Upper lobe of left lung (tissue), 6 donors: ENCODE measurements around the gene CDH15. TPM values are rescaled to one million over a fixed set of nuclear protein-coding genes. Genes with fewer than 3 reads are reported as not detected.

Experiments used
- ATAC-seq, 2 donors: fragments of 200-7000 bp; cut with Tn5 transposase; one replicate each; pipeline ENCODE4 v1.9.1; 2022; ENCODE audit warnings: mild to moderate bottlenecking in 2 of 2, moderate library complexity in 2 of 2; ENCODE audit not compliant: low FRiP score in 2 of 2
- DNase-seq, 2 donors: peaks; one replicate each; pipeline ENCODE4 v3.0.0-alpha.2; 2019 to 2020
- H3K27ac ChIP-seq, 4 donors: fragments of 200-600 bp; sonication (generic); one replicate each; pipeline ENCODE4 v1.5.1; 2016 to 2019
- H3K27me3 ChIP-seq, 4 donors: fragments of 200-600 bp; sonication (generic); one replicate each; pipeline ENCODE4 v1.5.1; 2017 to 2019
- H3K36me3 ChIP-seq, 4 donors: fragments of 200-600 bp; sonication (generic); one replicate each; pipeline ENCODE4 v1.5.1; 2016 to 2019
- H3K4me1 ChIP-seq, 4 donors: fragments of 200-600 bp; sonication (generic); one replicate each; pipeline ENCODE4 v1.5.1; 2018 to 2019
- H3K4me3 ChIP-seq, 4 donors: fragments of 200-600 bp; sonication (generic); one replicate each; pipeline ENCODE4 v1.5.1; 2017 to 2019; ENCODE audit warnings: mild to moderate bottlenecking in 2 of 4, moderate library complexity in 1 of 4
- H3K9me3 ChIP-seq, 4 donors: fragments of 200-600 bp; sonication (generic); one replicate each; pipeline ENCODE4 v1.5.1; 2018 to 2019
- CTCF ChIP-seq, 6 experiments: fragments of 450-650 bp in 4 of 6; fragments of 200-600 bp in 2 of 6; sonication (generic) in 2 of 6; IDR thresholded peaks; one replicate each; pipeline ENCODE4 v1.5.1; 2016 to 2019; ENCODE audit warnings: antibody characterized with exemption in 6 of 6
- EP300 ChIP-seq, 4 donors: sonication (generic); formaldehyde crosslinking; IDR thresholded peaks; one replicate each; pipeline ENCODE4 v1.5.1; 2017; ENCODE audit warnings: antibody characterized with exemption in 4 of 4, control low read depth in 2 of 4
- POLR2A ChIP-seq, 4 donors: fragments of 450-650 bp; IDR thresholded peaks; one replicate each; pipeline ENCODE4 v1.5.1; 2016 to 2017; ENCODE audit warnings: antibody characterized with exemption in 4 of 4, mild to moderate bottlenecking in 2 of 4
- POLR2AphosphoS5 ChIP-seq, 2 donors: sonication (generic); formaldehyde crosslinking; IDR thresholded peaks; one replicate each; pipeline ENCODE4 v1.5.1; 2017; ENCODE audit warnings: antibody characterized with exemption in 2 of 2
- WGBS, 2 donors: methylation state at CpG; one replicate each; pipeline ENCODE4 v1.1.5; 2017 to 2018; 5-methylcytosine and 5-hydroxymethylcytosine counted together
- total RNA-seq, 6 donors: library from RNA; depleted of rRNA in 4 of 6; stranded (reverse); fragments of >200 nt in 4 of 6; gene quantifications; one replicate each; pipeline versions ENCODE4 v1.1.0 to v1.2.1, GENCODE V29; 2016 to 2021
- donor health status: DM: no; HTN: no; CAD: no; lungs with moderate emphysema.
- donor health status: DM: no; HTN: yes; CAD: no; lungs with severe emphysema.

Gene CDH15
- total RNA-seq, 6 donors from 2014 or later, result 0.39 to 4.2 (median 1.2) TPM

- ATAC-seq, result peak; percentile 86 to 88
- peak overlapping the region; percentile 96 to 97 (median 96) for H3K27ac ChIP-seq
- H3K4me3 ChIP-seq, result peak overlapping the region; percentile 68 to 96 (median 89)
- TF ChIP-seq EP300 (IDR thresholded peaks at IDR 0.05), result no peak
- peak; percentile 50 to 83 (median 67) for TF ChIP-seq CTCF (IDR thresholded peaks at IDR 0.05)
- TF ChIP-seq POLR2A (IDR thresholded peaks at IDR 0.05), result no peak
- TF ChIP-seq POLR2AphosphoS5 (IDR thresholded peaks at IDR 0.05), result peak in 1 of 2 donors; percentile 47
- WGBS, 2 donors, result 2 to 3% methylated on average over 24 to 25 of the region's 25 CpGs
- DNase-seq, result peak in 1 of 2 donors; percentile 85
- peaks cover 17 to 37% (median 24%) of the 10 kb centered on the region in 4 donors for H3K4me1 ChIP-seq
- H3K9me3 ChIP-seq, result no peaks in the 10 kb centered on the region
- H3K36me3 ChIP-seq, result peaks cover 2 to 11% (median 7%) of the 10 kb centered on the region in 4 donors
- H3K27me3 ChIP-seq, result no peaks in the 10 kb centered on the region
These were observed 45.0 kb downstream of the CDH15 start for GRCh38 chr16:89216315-89217137.

DNA sequence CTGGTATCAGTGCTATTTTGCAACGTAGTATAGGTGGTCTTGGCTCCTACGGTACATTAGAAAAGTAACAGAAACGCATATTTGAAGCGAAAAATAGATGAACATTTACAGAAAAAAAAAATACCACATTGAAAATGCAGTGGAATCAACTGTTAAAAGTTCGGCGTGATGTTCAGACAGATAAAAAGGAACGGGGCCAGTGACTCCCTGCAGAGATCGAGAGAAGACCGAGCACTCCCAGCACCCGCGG is 45.5 kb downstream of the CDH15 start:
- Histone ChIP-seq H3K4me1 (peaks cover 17 to 37% (median 24%) of the 10 kb centered on the region in 4 donors), H3K27me3 (no peaks in the 10 kb centered on the region), H3K4me3 (peak overlapping the region; percentile 68 to 96 (median 89)), H3K9me3 (no peaks in the 10 kb centered on the region), H3K36me3 (peaks cover 6 to 17% (median 12%) of the 10 kb centered on the region in 4 donors), H3K27ac (peak overlapping the region; percentile 96 to 97 (median 96))
- 0 to 1% methylated on average over 11 of the region's 11 CpGs for WGBS, 2 donors
- no peak for DNase-seq
- TF ChIP-seq CTCF (IDR thresholded peaks at IDR 0.05), result no peak
- no peak for TF ChIP-seq EP300 (IDR thresholded peaks at IDR 0.05)
- no peak for TF ChIP-seq POLR2AphosphoS5 (IDR thresholded peaks at IDR 0.05)
- no peak for TF ChIP-seq POLR2A (IDR thresholded peaks at IDR 0.05)
- no peak for ATAC-seq

DNA sequence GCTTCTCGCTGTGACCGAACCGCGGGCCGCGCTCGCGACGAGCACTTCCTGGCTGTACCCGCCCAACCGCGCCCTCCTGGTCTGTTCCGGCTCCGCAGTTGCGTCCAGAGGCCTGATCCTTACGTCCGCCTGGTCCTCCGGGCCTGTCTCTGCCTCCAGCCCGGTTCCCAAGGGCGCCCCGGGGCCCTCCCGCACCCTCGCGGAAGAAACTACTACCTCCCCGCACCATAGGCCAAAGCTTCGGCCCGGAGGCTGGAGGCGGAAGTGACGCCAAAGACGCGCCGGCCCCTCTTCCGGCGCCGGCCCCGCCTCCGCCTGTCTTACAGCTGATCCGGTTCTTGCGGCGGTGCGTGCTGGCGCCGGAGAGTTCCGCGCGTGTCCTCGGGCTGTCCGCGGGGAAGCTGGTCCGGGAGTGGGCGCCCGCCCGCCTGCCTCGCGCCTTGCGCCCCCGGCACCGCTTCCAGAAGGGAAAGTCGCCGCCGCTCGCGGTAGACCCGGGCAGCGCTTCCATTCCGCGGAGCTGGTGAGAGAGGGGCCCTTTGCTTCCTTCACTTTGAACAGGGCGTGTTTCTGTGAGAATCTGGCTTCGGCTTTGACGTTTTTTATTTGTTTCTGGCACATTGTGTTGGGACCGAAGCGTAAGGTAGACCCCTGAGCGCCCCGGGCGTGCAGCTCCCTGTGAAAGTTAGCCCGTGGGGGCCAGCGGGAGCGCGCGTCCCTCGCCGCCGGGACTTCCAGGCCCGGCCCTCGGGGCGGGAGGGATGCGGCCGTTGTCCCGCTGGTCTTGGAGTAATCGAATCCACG is 46.0 kb downstream of the CDH15 start, which contains the start of gene ZNF778:
Gene ZNF778, plus strand, starts transcription at position 316 of the 804 bp plus-strand sequence. CDS start 3,425 bp downstream, outside the sequence.
- H3K27ac ChIP-seq, result peak within 1 kb of the TSS; percentile 96 to 97 (median 96)
- H3K9me3 ChIP-seq, result no peaks in the 10 kb centered on the region
- peak; percentile 86 to 96 for DNase-seq
- WGBS, 2 donors, result 0% methylated on average over 40 to 67 of the region's 91 CpGs
- peak within 1 kb of the TSS; percentile 68 to 96 (median 89) for H3K4me3 ChIP-seq
- peak in 4 of 6 experiments; percentile 12 to 58 (median 33) for TF ChIP-seq CTCF (IDR thresholded peaks at IDR 0.05)
- TF ChIP-seq EP300 (IDR thresholded peaks at IDR 0.05), result no peak
- TF ChIP-seq POLR2AphosphoS5 (IDR thresholded peaks at IDR 0.05), result peak; percentile 91
- TF ChIP-seq POLR2A (IDR thresholded peaks at IDR 0.05), result peak; percentile 49 to 92 (median 67)
- peaks cover 9 to 22% (median 17%) of the 10 kb centered on the region in 4 donors for H3K36me3 ChIP-seq
- peaks cover 17 to 37% (median 24%) of the 10 kb centered on the region in 4 donors for H3K4me1 ChIP-seq
- peak; percentile 94 to 97 for ATAC-seq
- no peaks in the 10 kb centered on the region for H3K27me3 ChIP-seq

DNA sequence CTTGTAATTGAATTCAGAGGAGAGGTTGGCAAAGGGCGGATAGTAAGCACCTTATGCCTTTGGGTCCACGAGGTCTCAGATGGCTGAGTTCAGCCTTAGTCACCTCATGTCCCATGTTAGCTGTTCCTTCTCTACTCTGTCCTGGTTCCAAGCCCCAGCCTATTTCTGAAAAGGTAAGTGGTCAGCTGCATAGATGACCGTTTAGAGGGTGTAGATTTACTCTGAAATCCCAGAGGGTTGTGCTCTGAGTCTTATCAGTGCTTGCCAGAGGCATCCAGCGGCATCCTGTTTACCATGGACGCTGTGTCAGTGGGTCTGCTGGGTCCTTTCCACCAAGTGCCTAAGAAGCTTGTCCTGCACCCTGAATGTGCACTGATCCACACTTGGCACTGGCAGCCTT is 47.8 kb downstream of the CDH15 start:
- DNase-seq (no peak), ATAC-seq (no peak)
- WGBS, 2 donors, result 69 to 70% methylated on average over 4 to 5 of the region's 5 CpGs
- Histone ChIP-seq H3K4me1 (peaks cover 17 to 37% (median 24%) of the 10 kb centered on the region in 4 donors), H3K36me3 (peaks cover 9 to 40% (median 34%) of the 10 kb centered on the region in 4 donors), H3K27ac (no peak overlapping the region), H3K27me3 (no peaks in the 10 kb centered on the region), H3K4me3 (no peak overlapping the region), H3K9me3 (no peaks in the 10 kb centered on the region)
- TF ChIP-seq CTCF (IDR thresholded peaks at IDR 0.05), result no peak
- TF ChIP-seq POLR2AphosphoS5 (IDR thresholded peaks at IDR 0.05), result no peak
- TF ChIP-seq EP300 (IDR thresholded peaks at IDR 0.05), result no peak
- TF ChIP-seq POLR2A (IDR thresholded peaks at IDR 0.05), result no peak
